HepG2 (cell line): ENCODE measurements around the gene SPATA21. TPM values are rescaled to one million over a fixed set of nuclear protein-coding genes. Genes with fewer than 3 reads are reported as not detected.

Experiments used
- AHR ChIP-seq: IDR thresholded peaks from 2 replicates; pipeline ENCODE4 v1.6.1; 2018; ENCODE audit warnings: missing genetic modification reagents, missing compliant biosample characterization
- ATF1 ChIP-seq: IDR thresholded peaks from 2 replicates; pipeline ENCODE4 v1.6.1; 2016; ENCODE audit warnings: mild to moderate bottlenecking, control low read depth
- CAMTA2 ChIP-seq: sonication (generic); formaldehyde crosslinking; IDR thresholded peaks from 2 replicates; pipeline ENCODE4 v1.4.0; 2020; ENCODE audit warnings: mild to moderate bottlenecking, missing genetic modification reagents, borderline replicate concordance
- HES4 ChIP-seq: sonication (generic); formaldehyde crosslinking; IDR thresholded peaks from 2 replicates; pipeline ENCODE4 v1.9.0; 2021; ENCODE audit warnings: mild to moderate bottlenecking, missing genetic modification reagents, borderline replicate concordance
- ISL2 ChIP-seq: sonication (generic); formaldehyde crosslinking; IDR thresholded peaks from 2 replicates; pipeline ENCODE4 v1.5.0; 2020; ENCODE audit warnings: missing genetic modification reagents
- KLF6 ChIP-seq: IDR thresholded peaks from 2 replicates; pipeline ENCODE4 v1.8.0; 2016; ENCODE audit warnings: missing biosample characterization, missing genetic modification reagents
- MBD4 ChIP-seq: IDR thresholded peaks from 2 replicates; pipeline ENCODE4 v1.6.1; 2012; ENCODE audit warnings: low read length, inconsistent platforms, borderline replicate concordance
- NR2F6 ChIP-seq, 2 experiments: IDR thresholded peaks; 2 replicates each; pipeline ENCODE4 v1.6.1; 2016; ENCODE audit warnings: antibody characterized with exemption in 1 of 2, mild to moderate bottlenecking in 1 of 2
- SP5 ChIP-seq: IDR thresholded peaks from 2 replicates; pipeline ENCODE4 v1.6.1; 2016; ENCODE audit warnings: low read depth, borderline replicate concordance
- SSRP1 ChIP-seq: IDR thresholded peaks from 2 replicates; pipeline ENCODE4 v1.6.1; 2016; ENCODE audit warnings: control low read depth
- TCF7 ChIP-seq: sonication (generic); IDR thresholded peaks from 2 replicates; pipeline ENCODE4 v1.6.1; 2016; ENCODE audit warnings: antibody characterized with exemption, low read depth
- TMF1 ChIP-seq: sonication (generic); formaldehyde crosslinking; IDR thresholded peaks from 2 replicates; pipeline ENCODE4 v1.8.1; 2022; ENCODE audit warnings: low read depth, missing genetic modification reagents
- ZBTB2 ChIP-seq: sonication (generic); formaldehyde crosslinking; IDR thresholded peaks from 2 replicates; pipeline ENCODE4 v1.8.0; 2022; ENCODE audit warnings: low read depth, missing genetic modification reagents
- ZFP82 ChIP-seq: sonication (generic); formaldehyde crosslinking; IDR thresholded peaks from 2 replicates; pipeline ENCODE4 v1.5.1; 2020; ENCODE audit warnings: mild to moderate bottlenecking, missing genetic modification reagents, borderline replicate concordance
- ZFX ChIP-seq: sonication (generic); formaldehyde crosslinking; IDR thresholded peaks from 2 replicates; pipeline ENCODE4 v1.4.0; 2020; ENCODE audit warnings: mild to moderate bottlenecking, low read depth, missing genetic modification reagents, moderate library complexity
- ZKSCAN1 ChIP-seq: fragments of 150-350 bp; IDR thresholded peaks from 2 replicates; pipeline ENCODE4 v1.6.1; 2014; ENCODE audit warnings: low read length
- ZNF331 ChIP-seq: sonication (generic); formaldehyde crosslinking; IDR thresholded peaks from 2 replicates; pipeline ENCODE4 v1.4.0; 2020; ENCODE audit warnings: missing genetic modification reagents
- ZNF430 ChIP-seq: sonication (generic); formaldehyde crosslinking; IDR thresholded peaks from 2 replicates; pipeline ENCODE4 v1.9.0; 2021; ENCODE audit warnings: mild to moderate bottlenecking, missing genetic modification reagents
- ZNF496 ChIP-seq: sonication (generic); formaldehyde crosslinking; IDR thresholded peaks from 2 replicates; pipeline ENCODE4 v1.8.1; 2023; ENCODE audit warnings: mild to moderate bottlenecking, moderate library complexity, missing genetic modification reagents; ENCODE audit not compliant: insufficient replicate concordance
- ZNF816 ChIP-seq: sonication (generic); formaldehyde crosslinking; IDR thresholded peaks from 2 replicates; pipeline ENCODE4 v1.8.0; 2022; ENCODE audit warnings: missing genetic modification reagents, mild to moderate bottlenecking, borderline replicate concordance
- ZSCAN29 ChIP-seq: sonication (generic); formaldehyde crosslinking; conservative IDR thresholded peaks from 2 replicates; pipeline ENCODE4 v1.4.0; 2020; ENCODE audit warnings: mild to moderate bottlenecking, missing genetic modification reagents
- polyA plus RNA-seq, 8 experiments: library from polyadenylated mRNA; depleted of rRNA in 3 of 8; stranded (reverse) in 7 of 8; unstranded in 1 of 8; fragments of >200 nt; fragmentation: Illumina TruSeq in 4 of 8; extraction: Trizol in 4 of 8; gene quantifications; 2 replicates each; pipeline versions ENCODE4 v1.2.1 to v1.2.3, GENCODE V29; 2011 to 2016; ENCODE audit warnings: low read depth in 4 of 8, missing spikeins in 1 of 8, mixed read lengths in 1 of 8; ENCODE audit not compliant: insufficient read depth in 1 of 8
- total RNA-seq, 5 experiments: library from RNA; depleted of rRNA; stranded (reverse); fragments of >200 nt; fragmentation: Illumina TruSeq; extraction: Trizol; gene quantifications; 2 replicates each; pipeline ENCODE4 v1.2.3, GENCODE V29; 2016; ENCODE audit warnings: low read depth in 1 of 5
- TF ChIP-seq, protein P1 (sequence below): sonication (generic); formaldehyde crosslinking; IDR thresholded peaks from 2 replicates; pipeline ENCODE4 v1.5.1; 2020; ENCODE audit warnings: missing genetic modification reagents, mild to moderate bottlenecking, borderline replicate concordance
- TF ChIP-seq, protein P2 (sequence below): sonication (generic); formaldehyde crosslinking; IDR thresholded peaks from 2 replicates; pipeline ENCODE4 v1.4.0; 2020; ENCODE audit warnings: mild to moderate bottlenecking, low read depth, missing genetic modification reagents
- TF ChIP-seq, protein P3 (sequence below): sonication (generic); formaldehyde crosslinking; IDR thresholded peaks from 2 replicates; pipeline ENCODE4 v1.4.0; 2020; ENCODE audit warnings: missing genetic modification reagents

The SPATA21 gene
- total and polyA plus RNA-seq, 2 of the 13 experiments (the other 11 are each of a cell fraction or from before 2014, with no cell fraction given) = 0.80 to 1.4 TPM

DNA sequence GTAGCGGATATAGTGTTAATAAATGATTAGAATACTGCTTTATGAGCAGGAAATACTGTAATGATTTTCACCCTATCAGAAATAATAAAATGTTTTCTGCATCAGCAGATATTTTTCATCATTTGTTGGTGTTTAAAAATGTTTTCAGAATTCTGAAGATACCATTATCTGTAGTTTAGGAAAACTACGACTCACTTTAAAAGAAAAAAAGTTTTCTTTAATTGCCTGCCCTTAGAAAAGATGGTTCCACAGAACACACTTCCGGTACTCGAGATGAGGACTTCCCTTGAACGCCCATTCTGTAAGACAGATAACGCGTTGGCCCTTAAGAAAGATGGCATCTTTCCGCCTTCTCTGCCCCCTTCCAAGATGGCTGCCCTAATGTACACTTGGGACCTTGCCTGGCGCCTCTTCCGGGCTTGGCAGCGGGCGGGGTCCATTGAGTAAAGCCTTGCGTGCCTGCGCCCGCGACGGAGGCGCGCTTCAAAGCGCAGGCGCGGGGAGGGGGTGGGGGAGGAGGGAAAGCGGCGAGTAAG, 70.4 kb downstream of the SPATA21 start, which contains the start of gene SZRD1 (continued):
- TF ChIP-seq ZBTB2 (CRISPR knock-in tag) (no peak), TMF1 (CRISPR knock-in tag) (no peak), ZNF430 (CRISPR knock-in tag) (no peak; the same call in 1 of the 2 replicates), MBD4 (no peak), ZSCAN29 (CRISPR knock-in tag) (no peak), ZNF816 (CRISPR knock-in tag) (no peak), ATF1 (CRISPR knock-in tag) (peak; percentile 84; the same call in 1 of the 2 replicates), CAMTA2 (no peak), ZFX (no peak), SSRP1 (CRISPR knock-in tag) (no peak), SP5 (peak; percentile 68; the same call in 1 of the 2 replicates), NR2F6 (IDR thresholded peaks at IDR 0.05) (no peak), NR2F6 (CRISPR knock-in tag; IDR thresholded peaks at IDR 0.05) (0 out of 2 replicates have a peak, but pooled peaks have one; percentile 42), ZFP82 (CRISPR knock-in tag) (no peak), ZKSCAN1 (no peak), AHR (CRISPR knock-in tag) (no peak), ZNF496 (no peak), ISL2 (CRISPR knock-in tag) (no peak; the same call in 1 of the 2 replicates), ZNF331 (CRISPR knock-in tag) (peak; percentile 64), KLF6 (CRISPR knock-in tag) (no peak), TCF7 (no peak), HES4 (CRISPR knock-in tag) (no peak)
- TF ChIP-seq, protein P1, sequence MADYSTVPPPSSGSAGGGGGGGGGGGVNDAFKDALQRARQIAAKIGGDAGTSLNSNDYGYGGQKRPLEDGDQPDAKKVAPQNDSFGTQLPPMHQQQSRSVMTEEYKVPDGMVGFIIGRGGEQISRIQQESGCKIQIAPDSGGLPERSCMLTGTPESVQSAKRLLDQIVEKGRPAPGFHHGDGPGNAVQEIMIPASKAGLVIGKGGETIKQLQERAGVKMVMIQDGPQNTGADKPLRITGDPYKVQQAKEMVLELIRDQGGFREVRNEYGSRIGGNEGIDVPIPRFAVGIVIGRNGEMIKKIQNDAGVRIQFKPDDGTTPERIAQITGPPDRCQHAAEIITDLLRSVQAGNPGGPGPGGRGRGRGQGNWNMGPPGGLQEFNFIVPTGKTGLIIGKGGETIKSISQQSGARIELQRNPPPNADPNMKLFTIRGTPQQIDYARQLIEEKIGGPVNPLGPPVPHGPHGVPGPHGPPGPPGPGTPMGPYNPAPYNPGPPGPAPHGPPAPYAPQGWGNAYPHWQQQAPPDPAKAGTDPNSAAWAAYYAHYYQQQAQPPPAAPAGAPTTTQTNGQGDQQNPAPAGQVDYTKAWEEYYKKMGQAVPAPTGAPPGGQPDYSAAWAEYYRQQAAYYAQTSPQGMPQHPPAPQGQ = no peak
- TF ChIP-seq, protein P2, sequence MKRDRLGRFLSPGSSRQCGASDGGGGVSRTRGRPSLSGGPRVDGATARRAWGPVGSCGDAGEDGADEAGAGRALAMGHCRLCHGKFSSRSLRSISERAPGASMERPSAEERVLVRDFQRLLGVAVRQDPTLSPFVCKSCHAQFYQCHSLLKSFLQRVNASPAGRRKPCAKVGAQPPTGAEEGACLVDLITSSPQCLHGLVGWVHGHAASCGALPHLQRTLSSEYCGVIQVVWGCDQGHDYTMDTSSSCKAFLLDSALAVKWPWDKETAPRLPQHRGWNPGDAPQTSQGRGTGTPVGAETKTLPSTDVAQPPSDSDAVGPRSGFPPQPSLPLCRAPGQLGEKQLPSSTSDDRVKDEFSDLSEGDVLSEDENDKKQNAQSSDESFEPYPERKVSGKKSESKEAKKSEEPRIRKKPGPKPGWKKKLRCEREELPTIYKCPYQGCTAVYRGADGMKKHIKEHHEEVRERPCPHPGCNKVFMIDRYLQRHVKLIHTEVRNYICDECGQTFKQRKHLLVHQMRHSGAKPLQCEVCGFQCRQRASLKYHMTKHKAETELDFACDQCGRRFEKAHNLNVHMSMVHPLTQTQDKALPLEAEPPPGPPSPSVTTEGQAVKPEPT (CRISPR knock-in tag) = no peak
- TF ChIP-seq, protein P3, sequence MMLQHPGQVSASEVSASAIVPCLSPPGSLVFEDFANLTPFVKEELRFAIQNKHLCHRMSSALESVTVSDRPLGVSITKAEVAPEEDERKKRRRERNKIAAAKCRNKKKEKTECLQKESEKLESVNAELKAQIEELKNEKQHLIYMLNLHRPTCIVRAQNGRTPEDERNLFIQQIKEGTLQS (CRISPR knock-in tag) = no peak; the same call in 1 of the 2 replicates
